H1 (cell line): ENCODE results near the gene MBP. TPM values are rescaled to one million over a fixed set of nuclear protein-coding genes. Genes with fewer than 3 reads are reported as not detected.

Source experiments
- CTCF ChIA-PET: fragments of 300-600 bp; sonication (Branson Sonifier 250); formaldehyde crosslinking; loops from one replicate; lab custom pipeline; 2021; ENCODE audit not compliant: partially characterized antibody; lab: Charles Lee
- POLR2A ChIA-PET: fragments of 300-600 bp; sonication (Branson Sonifier 250); formaldehyde crosslinking; loops from one replicate; lab custom pipeline; 2021; ENCODE audit warnings: inconsistent platforms; ENCODE audit not compliant: partially characterized antibody; lab: Charles Lee
- DNase-seq, 2 experiments: peaks; one replicate each; pipeline versions ENCODE4 v3.0.0 to v3.0.0-alpha.2; 2010 to 2022; ENCODE audit warnings: low spot score in 2 of 2, low read depth in 1 of 2, mixed read lengths in 1 of 2
- FAIRE-seq: peaks from 2 replicates; lab custom pipeline; 2011; peaks lifted over from hg19 to GRCh38; lab: Jason Lieb, UNC
- H2AFZ ChIP-seq: 2 replicates; pipeline ENCODE4 v1.8.1; 2012; ENCODE audit warnings: low read length, inconsistent platforms
- H2AK5ac ChIP-seq: 2 replicates; pipeline ENCODE4 v1.6.1; 2013; ENCODE audit warnings: low read depth, low read length
- H2BK120ac ChIP-seq: replicated peaks from 2 replicates; pipeline ENCODE3; 2013; ENCODE audit warnings: low read depth, low read length, inconsistent platforms
- H2BK12ac ChIP-seq: 2 replicates; pipeline ENCODE4 v1.6.1; 2013; ENCODE audit warnings: low read depth, low read length
- H2BK15ac ChIP-seq: 2 replicates; pipeline ENCODE4 v1.6.1; 2013; ENCODE audit warnings: low read length
- H2BK20ac ChIP-seq: 2 replicates; pipeline ENCODE4 v1.6.1; 2013; ENCODE audit warnings: low read length
- H2BK5ac ChIP-seq: 2 replicates; pipeline ENCODE4 v1.6.1; 2013; ENCODE audit warnings: low read depth, low read length
- H3K14ac ChIP-seq: 2 replicates; pipeline ENCODE4 v1.6.1; 2013; ENCODE audit warnings: inconsistent platforms; ENCODE audit not compliant: insufficient read length
- H3K18ac ChIP-seq: 2 replicates; pipeline ENCODE4 v1.6.1; 2013; ENCODE audit warnings: low read length; ENCODE audit errors: extremely low read depth
- H3K23ac ChIP-seq: 2 replicates; pipeline ENCODE4 v1.6.1; 2013; ENCODE audit warnings: inconsistent platforms; ENCODE audit not compliant: insufficient read length
- H3K23me2 ChIP-seq: 2 replicates; pipeline ENCODE4 v1.6.1; 2013; ENCODE audit warnings: low read depth, low read length
- H3K27ac ChIP-seq: 2 replicates; pipeline ENCODE4 v1.6.1; 2011; ENCODE audit warnings: low read depth, low read length, inconsistent platforms
- H3K27me3 ChIP-seq, 4 experiments: replicated peaks in 1 of 4; 1 replicate in 1 of 4; 2 replicates in 3 of 4; pipeline versions ENCODE4 v1.6.1 to v1.8.1; 2011 to 2013; ENCODE audit warnings: low read length in 3 of 4, mild to moderate bottlenecking in 3 of 4, inconsistent platforms in 2 of 4, mixed read lengths in 2 of 4, moderate library complexity in 1 of 4; ENCODE audit not compliant: control insufficient read depth in 3 of 4, insufficient read depth in 3 of 4; ENCODE audit errors: extremely low read depth in 1 of 4
- H3K36me3 ChIP-seq, 4 experiments: 2 replicates each; pipeline versions ENCODE4 v1.6.1 to v1.8.1; 2011 to 2013; ENCODE audit warnings: mild to moderate bottlenecking in 4 of 4, low read length in 3 of 4, moderate library complexity in 2 of 4, control low read depth in 1 of 4, inconsistent platforms in 1 of 4; ENCODE audit not compliant: insufficient read depth in 4 of 4, control insufficient read depth in 2 of 4
- H3K4ac ChIP-seq: replicated peaks from 2 replicates; pipeline ENCODE3; 2013; ENCODE audit warnings: low read length, low read depth, mixed read lengths, inconsistent platforms; ENCODE audit not compliant: insufficient read length
- H3K4me1 ChIP-seq, 4 experiments: replicated peaks in 1 of 4; 1 replicate in 1 of 4; 2 replicates in 3 of 4; pipeline versions ENCODE4 v1.6.1 to v1.8.1; 2011 to 2013; ENCODE audit warnings: low read length in 3 of 4, inconsistent platforms in 2 of 4, mixed read lengths in 1 of 4; ENCODE audit not compliant: insufficient read depth in 4 of 4, control insufficient read depth in 3 of 4
- H3K4me2 ChIP-seq, 2 experiments: 2 replicates each; pipeline versions ENCODE4 v1.6.1 to v1.8.1; 2011 to 2013; ENCODE audit warnings: low read depth in 2 of 2, low read length in 2 of 2, control low read depth in 1 of 2, inconsistent platforms in 1 of 2, mild to moderate bottlenecking in 1 of 2; ENCODE audit not compliant: insufficient read depth in 1 of 2
- H3K4me3 ChIP-seq, 4 experiments: fragments of 200-600, 300-600 bp in 1 of 4; sonication (generic), shearing (Covaris generic), sonication (Bioruptor Twin) in 1 of 4; 2 replicates each; pipeline versions ENCODE4 v1.5.1 to v1.8.1; 2011 to 2016; ENCODE audit warnings: low read length in 4 of 4, low read depth in 3 of 4, control low read depth in 2 of 4, inconsistent platforms in 2 of 4, mild to moderate bottlenecking in 2 of 4, mixed read lengths in 1 of 4, moderate library complexity in 1 of 4; ENCODE audit not compliant: insufficient read depth in 2 of 4; ENCODE audit errors: extremely low read depth in 1 of 4
- H3K56ac ChIP-seq: replicated peaks from 2 replicates; pipeline ENCODE3; 2013; ENCODE audit warnings: low read depth, mild to moderate bottlenecking, mixed read lengths, low read length, inconsistent platforms; ENCODE audit not compliant: insufficient read length
- H3K79me1 ChIP-seq: 2 replicates; pipeline ENCODE4 v1.6.1; 2013; ENCODE audit warnings: low read depth, low read length, control low read depth
- H3K79me2 ChIP-seq, 2 experiments: 2 replicates each; pipeline versions ENCODE4 v1.6.1 to v1.8.1; 2012 to 2013; ENCODE audit warnings: low read length in 2 of 2, mild to moderate bottlenecking in 2 of 2, inconsistent platforms in 1 of 2; ENCODE audit not compliant: insufficient read depth in 2 of 2, control insufficient read depth in 1 of 2
- H3K9ac ChIP-seq, 4 experiments: replicated peaks in 1 of 4; 1 replicate in 1 of 4; 2 replicates in 3 of 4; pipeline versions ENCODE4 v1.6.1 to v1.8.1; 2011 to 2013; ENCODE audit warnings: low read depth in 3 of 4, low read length in 3 of 4, control low read depth in 2 of 4, mild to moderate bottlenecking in 2 of 4, moderate library complexity in 2 of 4, inconsistent platforms in 1 of 4; ENCODE audit errors: extremely low read depth in 1 of 4
- H3K9me3 ChIP-seq, 2 experiments: 2 replicates each; pipeline versions ENCODE4 v1.6.1 to v1.8.1; 2012 to 2013; ENCODE audit warnings: mild to moderate bottlenecking in 2 of 2, moderate library complexity in 2 of 2, control low read depth in 1 of 2, inconsistent platforms in 1 of 2, low read depth in 1 of 2, low read length in 1 of 2, mixed read lengths in 1 of 2; ENCODE audit not compliant: insufficient read depth in 2 of 2
- H4K20me1 ChIP-seq, 2 experiments: replicated peaks in 1 of 2; 2 replicates each; pipeline versions ENCODE3 to v1.8.1; 2011 to 2013; ENCODE audit warnings: inconsistent platforms in 2 of 2, low read length in 2 of 2, mild to moderate bottlenecking in 1 of 2; ENCODE audit not compliant: insufficient read depth in 2 of 2, control insufficient read depth in 1 of 2
- H4K5ac ChIP-seq: 2 replicates; pipeline ENCODE4 v1.6.1; 2013; ENCODE audit warnings: low read length, low read depth, mixed read lengths, inconsistent platforms; ENCODE audit not compliant: insufficient read length
- H4K8ac ChIP-seq: 2 replicates; pipeline ENCODE4 v1.8.0; 2013; ENCODE audit warnings: mild to moderate bottlenecking, moderate library complexity, low read length, inconsistent platforms; ENCODE audit not compliant: insufficient read depth; ENCODE audit errors: extremely low read depth
- H4K91ac ChIP-seq: replicated peaks from 2 replicates; pipeline ENCODE3; 2013; ENCODE audit warnings: low read length, mixed read lengths, inconsistent platforms; ENCODE audit not compliant: insufficient read length
- ASH2L ChIP-seq: fragments of 200-600, 300-600 bp; sonication (generic); IDR thresholded peaks from one replicate; pipeline ENCODE4 v1.7.1; 2017; ENCODE audit warnings: low read length
- CTBP2 ChIP-seq: IDR thresholded peaks from 2 replicates; pipeline ENCODE4 v1.7.0; 2011; ENCODE audit warnings: borderline replicate concordance, mild to moderate bottlenecking, moderate library complexity, mixed read lengths, low read length; ENCODE audit not compliant: insufficient read depth, insufficient read length
- EGR1 ChIP-seq: IDR thresholded peaks from 2 replicates; pipeline ENCODE4 v1.6.1; 2011; ENCODE audit warnings: low read depth, low read length, borderline replicate concordance
- KDM4A ChIP-seq: IDR thresholded peaks from one replicate; pipeline ENCODE4 v1.7.1; 2012; ENCODE audit warnings: low read depth, mild to moderate bottlenecking, moderate library complexity, low read length, inconsistent platforms; ENCODE audit not compliant: severe bottlenecking
- NRF1 ChIP-seq: IDR thresholded peaks from 2 replicates; pipeline ENCODE4 v1.6.1; 2011; ENCODE audit warnings: mild to moderate bottlenecking, low read depth, low read length, improper control_type of control experiment
- SP1 ChIP-seq: IDR thresholded peaks from 2 replicates; pipeline ENCODE4 v1.6.1; 2011; ENCODE audit warnings: low read depth, low read length
- TCF12 ChIP-seq: IDR thresholded peaks from 2 replicates; pipeline ENCODE4 v1.6.1; 2011; ENCODE audit warnings: low read depth, mild to moderate bottlenecking, low read length
- TEAD4 ChIP-seq: IDR thresholded peaks from 2 replicates; pipeline ENCODE4 v1.6.1; 2012; ENCODE audit warnings: low read depth, low read length, inconsistent platforms, mixed read lengths
- WGBS, 2 experiments: shearing (Covaris generic) in 1 of 2; methylation state at CpG; one replicate each; pipeline versions ENCODE4 v1.1.6 to v1.1.7; 2013 to 2015; ENCODE audit warnings: low lambda C conversion rate in 2 of 2, mixed read lengths in 2 of 2, inconsistent platforms in 1 of 2, low coverage in 1 of 2, missing lambda C conversion rate in 1 of 2; ENCODE audit not compliant: insufficient replicate concordance in 2 of 2, insufficient coverage in 1 of 2, insufficient read length in 1 of 2; ENCODE audit errors: extremely low coverage in 1 of 2, missing lambda C conversion rate in 1 of 2; 5-methylcytosine and 5-hydroxymethylcytosine counted together
- polyA plus RNA-seq, 7 experiments: library from polyadenylated mRNA; depleted of rRNA in 3 of 7; stranded (reverse) in 5 of 7; unstranded in 2 of 7; fragments of >200 nt in 5 of 7; fragments of 200-250 nt in 2 of 7; gene quantifications; 1 replicate in 5 of 7; 2 replicates in 1 of 7; 4 replicates in 1 of 7; pipeline versions ENCODE4 v1.2.1 to v1.2.3, GENCODE V29; 2011 to 2013; ENCODE audit warnings: missing spikeins in 2 of 7, mixed read lengths in 2 of 7
- total RNA-seq: library from RNA; stranded (reverse); fragmentation: NEBNext Ultra II Directional; extraction: Animal tissue kit (Norgen Biotek cat#: 25700); gene quantifications from 2 replicates; pipeline ENCODE4 v1.2.1, GENCODE V29; 2021
- TF ChIP-seq, protein P1 (sequence below): IDR thresholded peaks from 2 replicates; pipeline ENCODE4 v1.6.1; 2011; ENCODE audit warnings: low read depth, mild to moderate bottlenecking, low read length; ENCODE audit not compliant: insufficient read depth

Gene MBP
- total and polyA plus RNA-seq, 2 of the 8 experiments (the other 6 are each of a cell fraction or from before 2014, with no cell fraction given) = 7.7 to 19.2 TPM

- H3K4me2 ChIP-seq = no peak overlapping the region
- H3K9ac ChIP-seq = no peak overlapping the region
- no peaks in the 10 kb centered on the region for H3K23me2 ChIP-seq
- H3K27ac ChIP-seq = no peak overlapping the region
- H3K4ac ChIP-seq = no peak overlapping the region
- no peaks in the 10 kb centered on the region; the same call in 1 of the 2 replicates for H3K79me1 ChIP-seq
- no peak overlapping the region for H2BK12ac ChIP-seq
- H3K9me3 ChIP-seq = no peaks in the 10 kb centered on the region
- CTCF ChIA-PET = interaction anchor here (0.9 to 2.3 kb wide), 5 partner anchors 9 to 147 kb away, joined by 3 to 6 read pairs (median 4); no protein-coding TSS in a partner anchor
- H3K23ac ChIP-seq = no peak overlapping the region
- no peak overlapping the region for H2BK5ac ChIP-seq
- H3K18ac ChIP-seq = no peak overlapping the region
- H2BK20ac ChIP-seq = no peak overlapping the region
- no peak overlapping the region for H3K14ac ChIP-seq
- WGBS, 2 experiments = 88% methylated on average over 13 of the region's 13 CpGs; no CpG with 5 or more reads in 1 of the 2 experiments
- H3K4me3 ChIP-seq = no peak overlapping the region
- peaks cover 0 to 6% (median 3%) of the 10 kb centered on the region in 4 experiments; a peak in 5 of 7 replicates for H3K4me1 ChIP-seq
- no peak overlapping the region for H2BK120ac ChIP-seq
- H2BK15ac ChIP-seq = no peak overlapping the region
- H3K36me3 ChIP-seq = no peaks in the 10 kb centered on the region
- H3K56ac ChIP-seq = no peak overlapping the region
- no peak overlapping the region for H2AK5ac ChIP-seq
- H4K5ac ChIP-seq = no peak overlapping the region
- FAIRE-seq = no peak
- POLR2A ChIA-PET = no interaction called here
- H4K91ac ChIP-seq = no peak overlapping the region
- no peak overlapping the region for H4K8ac ChIP-seq
- no peaks in the 10 kb centered on the region for H4K20me1 ChIP-seq
- no peaks in the 10 kb centered on the region for H3K79me2 ChIP-seq
- H2AFZ ChIP-seq = no peak overlapping the region
- TF ChIP-seq ASH2L = no peak
- no peak for TF ChIP-seq NRF1
- TF ChIP-seq TCF12 = no peak
- TF ChIP-seq, protein P1, sequence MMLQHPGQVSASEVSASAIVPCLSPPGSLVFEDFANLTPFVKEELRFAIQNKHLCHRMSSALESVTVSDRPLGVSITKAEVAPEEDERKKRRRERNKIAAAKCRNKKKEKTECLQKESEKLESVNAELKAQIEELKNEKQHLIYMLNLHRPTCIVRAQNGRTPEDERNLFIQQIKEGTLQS = no peak
- no peak for TF ChIP-seq EGR1
- no peak for TF ChIP-seq SP1
- TF ChIP-seq TEAD4 = no peak
- no peak for TF ChIP-seq KDM4A
- no peak for TF ChIP-seq CTBP2
- TF ChIP-seq, all 59 proteins: peak for 0
- H3K27me3 ChIP-seq = no peaks in the 10 kb centered on the region
- DNase-seq = no peak
Measured at GRCh38 chr18:77065221-77065981, 67.2 kb downstream of the MBP start.
